ENCODE data around the gene ZBTB38. TPM values are rescaled to one million over a fixed set of nuclear protein-coding genes. Genes with fewer than 3 reads are reported as not detected.

Gene ZBTB38
- total RNA-seq, 1 donor from 2014 or later, result 46.7 TPM

DNA sequence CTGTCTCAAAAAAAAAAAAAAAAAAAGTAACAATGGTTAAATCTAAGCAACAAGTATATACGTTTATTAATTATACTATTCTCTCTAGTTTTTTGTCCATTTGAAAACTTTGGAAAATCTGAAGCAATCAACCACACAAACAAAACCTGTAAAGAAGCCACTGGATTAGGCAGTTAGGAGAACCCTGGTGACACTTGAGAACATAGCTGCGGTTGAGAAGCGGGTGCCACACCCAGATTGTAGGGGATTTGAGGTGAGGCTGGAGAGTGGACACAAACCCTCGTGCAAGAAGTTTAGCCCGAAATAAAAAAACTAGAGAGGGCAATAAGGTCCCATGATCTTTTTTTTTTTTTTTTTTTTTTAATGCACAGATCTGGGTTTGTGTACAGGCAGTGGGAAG lies 25.9 kb upstream of the ZBTB38 start:
- peaks cover 3% of the 10 kb centered on the region for H3K27me3 Mint-ChIP-seq (ENCODE audit: low read depth)
- H3K4me3 Mint-ChIP-seq, result no peak overlapping the region
- H3K36me3 Mint-ChIP-seq, result no peaks in the 10 kb centered on the region
- H3K9me3 Mint-ChIP-seq, result peaks cover 15% of the 10 kb centered on the region
- no peak overlapping the region for H3K27ac Mint-ChIP-seq
- H3K4me1 Mint-ChIP-seq, result peaks cover 2% of the 10 kb centered on the region
- TF ChIP-seq, protein P1, sequence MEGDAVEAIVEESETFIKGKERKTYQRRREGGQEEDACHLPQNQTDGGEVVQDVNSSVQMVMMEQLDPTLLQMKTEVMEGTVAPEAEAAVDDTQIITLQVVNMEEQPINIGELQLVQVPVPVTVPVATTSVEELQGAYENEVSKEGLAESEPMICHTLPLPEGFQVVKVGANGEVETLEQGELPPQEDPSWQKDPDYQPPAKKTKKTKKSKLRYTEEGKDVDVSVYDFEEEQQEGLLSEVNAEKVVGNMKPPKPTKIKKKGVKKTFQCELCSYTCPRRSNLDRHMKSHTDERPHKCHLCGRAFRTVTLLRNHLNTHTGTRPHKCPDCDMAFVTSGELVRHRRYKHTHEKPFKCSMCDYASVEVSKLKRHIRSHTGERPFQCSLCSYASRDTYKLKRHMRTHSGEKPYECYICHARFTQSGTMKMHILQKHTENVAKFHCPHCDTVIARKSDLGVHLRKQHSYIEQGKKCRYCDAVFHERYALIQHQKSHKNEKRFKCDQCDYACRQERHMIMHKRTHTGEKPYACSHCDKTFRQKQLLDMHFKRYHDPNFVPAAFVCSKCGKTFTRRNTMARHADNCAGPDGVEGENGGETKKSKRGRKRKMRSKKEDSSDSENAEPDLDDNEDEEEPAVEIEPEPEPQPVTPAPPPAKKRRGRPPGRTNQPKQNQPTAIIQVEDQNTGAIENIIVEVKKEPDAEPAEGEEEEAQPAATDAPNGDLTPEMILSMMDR (IDR thresholded peaks at IDR 0.05; ENCODE audit: unreplicated experiment), result no peak
- DNase-seq (ENCODE audit: low spot score in 2 of 2, unreplicated experiment in 2 of 2), result no peak

DNA sequence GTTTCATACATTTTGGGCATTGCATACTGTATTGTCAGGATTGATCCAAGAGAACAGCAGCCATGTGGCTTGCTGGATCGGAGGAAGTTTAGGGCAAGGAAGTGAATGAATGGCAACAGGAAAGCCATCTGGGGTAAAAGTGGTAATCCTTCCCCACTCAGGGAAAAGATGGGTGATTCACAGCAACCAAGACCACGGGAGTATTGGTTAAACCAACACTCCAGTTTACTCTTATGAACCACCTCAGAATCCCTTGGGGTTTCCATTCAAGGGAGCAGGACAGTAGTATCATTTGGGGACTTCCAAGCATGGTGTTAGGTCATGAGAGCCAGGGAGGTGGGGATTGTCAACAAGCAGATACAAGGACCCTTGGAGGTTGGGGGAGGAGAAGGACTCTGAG lies 25.2 kb upstream of the ZBTB38 start:
- H3K4me1 Mint-ChIP-seq, result no peaks in the 10 kb centered on the region
- H3K4me3 Mint-ChIP-seq, result no peak overlapping the region

DNA sequence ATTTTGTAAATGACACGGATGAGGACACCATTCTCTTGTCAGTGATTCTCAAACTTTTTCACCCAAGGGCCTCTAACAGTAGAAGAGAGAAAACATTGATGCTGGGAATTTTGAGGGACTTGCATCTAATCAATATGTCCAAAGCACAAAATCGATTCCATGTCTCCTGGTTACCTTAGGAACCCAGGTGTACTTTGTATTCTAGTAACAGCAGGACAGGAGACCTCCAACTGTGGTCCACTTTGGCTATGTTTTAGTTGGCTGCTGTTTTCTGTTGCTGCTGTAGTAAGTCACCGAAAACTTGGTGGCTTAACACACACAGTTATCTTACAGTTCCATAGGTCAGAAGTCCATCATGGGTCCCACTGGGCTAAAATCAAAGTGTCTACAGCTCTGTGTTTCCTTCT lies 24.4 kb upstream of the ZBTB38 start:
- Mint-ChIP-seq H3K4me1 (peaks cover 6% of the 10 kb centered on the region), H3K9me3 (peaks cover 11% of the 10 kb centered on the region), H3K27me3 (ENCODE audit: low read depth) (peaks cover 3% of the 10 kb centered on the region), H3K36me3 (no peaks in the 10 kb centered on the region), H3K27ac (no peak overlapping the region), H3K4me3 (no peak overlapping the region)
- no peak for DNase-seq (ENCODE audit: low spot score in 2 of 2, unreplicated experiment in 2 of 2)
- TF ChIP-seq, protein P1 (IDR thresholded peaks at IDR 0.05; ENCODE audit: unreplicated experiment), result no peak

More for the DNA sequence above, 25.2 kb upstream of the ZBTB38 start:
- H3K36me3 Mint-ChIP-seq, result no peaks in the 10 kb centered on the region
- DNase-seq (ENCODE audit: low spot score in 2 of 2, unreplicated experiment in 2 of 2), result no peak
- H3K27me3 Mint-ChIP-seq (ENCODE audit: low read depth), result peaks cover 3% of the 10 kb centered on the region
- no peak overlapping the region for H3K27ac Mint-ChIP-seq
- peaks cover 15% of the 10 kb centered on the region for H3K9me3 Mint-ChIP-seq
- TF ChIP-seq, protein P1 (IDR thresholded peaks at IDR 0.05; ENCODE audit: unreplicated experiment), result no peak

DNA sequence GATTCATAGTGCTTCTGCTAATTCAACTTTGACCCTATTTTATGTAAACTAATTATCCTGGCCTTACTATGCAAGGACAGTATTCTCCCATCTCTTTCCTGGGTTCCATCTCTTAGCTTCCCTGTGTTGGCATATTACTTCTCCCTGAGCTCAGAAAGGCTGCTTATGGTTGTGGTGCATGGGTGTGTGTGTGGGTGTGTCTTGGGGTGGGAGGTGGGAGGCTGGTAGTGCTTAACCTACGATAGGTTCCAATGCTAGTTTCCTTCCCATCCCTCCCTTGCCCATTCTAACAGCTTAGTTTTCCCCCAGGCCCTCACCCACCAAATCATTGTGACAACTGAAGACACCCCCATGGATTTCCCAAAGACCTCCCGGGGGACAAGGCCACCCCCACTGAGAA lies 22.8 kb upstream of the ZBTB38 start:
- Mint-ChIP-seq H3K9me3 (peaks cover 19% of the 10 kb centered on the region), H3K27me3 (ENCODE audit: low read depth) (peaks cover 3% of the 10 kb centered on the region), H3K36me3 (no peaks in the 10 kb centered on the region), H3K27ac (no peak overlapping the region), H3K4me3 (no peak overlapping the region), H3K4me1 (peaks cover 6% of the 10 kb centered on the region)
- DNase-seq (ENCODE audit: low spot score in 2 of 2, unreplicated experiment in 2 of 2), result no peak
- TF ChIP-seq, protein P1 (IDR thresholded peaks at IDR 0.05; ENCODE audit: unreplicated experiment), result no peak

DNA sequence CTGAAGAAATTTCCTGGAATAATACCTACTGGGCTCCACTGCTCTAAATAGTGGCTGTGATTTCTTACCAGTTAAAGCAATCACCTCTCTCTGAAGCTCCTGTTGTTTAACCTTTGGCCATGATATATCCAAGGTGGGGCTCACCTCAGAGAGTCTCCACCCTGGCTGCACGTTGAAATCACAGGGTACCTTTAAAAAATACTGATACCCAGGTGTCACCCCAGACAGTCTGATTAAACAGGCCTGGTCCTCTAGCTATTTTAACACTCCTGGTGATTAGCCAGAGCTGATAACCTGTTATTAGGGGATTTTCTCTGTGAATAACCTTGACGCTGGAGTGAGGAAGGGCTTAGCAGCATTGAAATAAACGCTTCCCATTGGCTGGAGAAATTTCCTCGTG lies 22.3 kb upstream of the ZBTB38 start:
- Mint-ChIP-seq H3K4me3 (no peak overlapping the region), H3K9me3 (peaks cover 19% of the 10 kb centered on the region), H3K36me3 (no peaks in the 10 kb centered on the region), H3K4me1 (peaks cover 6% of the 10 kb centered on the region), H3K27me3 (ENCODE audit: low read depth) (peaks cover 3% of the 10 kb centered on the region), H3K27ac (no peak overlapping the region)
- no peak for DNase-seq (ENCODE audit: low spot score in 2 of 2, unreplicated experiment in 2 of 2)
- TF ChIP-seq, protein P1 (IDR thresholded peaks at IDR 0.05; ENCODE audit: unreplicated experiment), result no peak

DNA sequence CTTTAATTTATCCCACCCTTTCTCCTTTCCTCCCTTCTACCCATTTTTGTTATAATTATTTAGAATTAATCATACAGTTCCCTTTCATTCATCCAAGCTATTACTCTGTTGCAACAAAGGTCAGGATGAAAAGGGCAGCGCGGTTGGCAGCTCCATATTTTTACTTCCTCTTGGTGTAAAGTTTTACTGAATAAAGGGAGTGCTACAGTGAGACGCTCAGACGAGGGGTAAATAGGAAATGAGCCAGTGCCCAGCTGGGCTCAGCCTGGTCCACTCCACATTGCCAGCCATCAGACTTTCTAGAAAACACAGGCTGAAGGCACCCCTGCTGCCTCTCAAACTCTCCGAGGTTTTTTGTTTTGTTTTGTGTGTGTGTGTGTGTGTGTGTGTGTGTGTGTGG lies 21.9 kb upstream of the ZBTB38 start:
- peaks cover 16% of the 10 kb centered on the region for H3K9me3 Mint-ChIP-seq
- peaks cover 3% of the 10 kb centered on the region for H3K27me3 Mint-ChIP-seq (ENCODE audit: low read depth)
- no peak for DNase-seq (ENCODE audit: low spot score in 2 of 2, unreplicated experiment in 2 of 2)
- H3K27ac Mint-ChIP-seq, result no peak overlapping the region
- H3K4me1 Mint-ChIP-seq, result peaks cover 6% of the 10 kb centered on the region
- H3K4me3 Mint-ChIP-seq, result no peak overlapping the region
- no peaks in the 10 kb centered on the region for H3K36me3 Mint-ChIP-seq
- TF ChIP-seq, protein P1 (IDR thresholded peaks at IDR 0.05; ENCODE audit: unreplicated experiment), result no peak

Measured in mesothelial cell of epicardium (in vitro differentiated cells).